Gastrocnemius medialis (tissue), 4 donors: Measurements from ENCODE around the gene SIN3A. TPM values are rescaled to one million over a fixed set of nuclear protein-coding genes. Genes with fewer than 3 reads are reported as not detected.
"Not testable (repeated sequence)": the region's sequence is repeated elsewhere in the genome, so short reads cannot be mapped to it uniquely, and the experiment has no call there.

Source experiments
- ATAC-seq, 2 donors: fragments of 150-250 bp; one replicate each; pipeline ENCODE4 v1.9.1; 2016
- DNase-seq, 2 donors: peaks; one replicate each; pipeline ENCODE4 v3.0.0-alpha.2; 2019
- H3K27ac ChIP-seq, 4 donors: fragments of 200-600 bp; sonication (generic); 1 replicate in 1 of 4; 2 replicates in 3 of 4; pipeline ENCODE4 v1.5.1; 2016 to 2018; ENCODE audit warnings: mild to moderate bottlenecking in 2 of 4, moderate library complexity in 1 of 4
- H3K27me3 ChIP-seq, 3 donors: fragments of 200-600 bp; sonication (generic) in 2 of 3; 1 replicate in 1 of 3; 2 replicates in 2 of 3; pipeline versions ENCODE4 v1.5.1 to v1.6.0; 2016 to 2019; ENCODE audit warnings: mild to moderate bottlenecking in 1 of 3, moderate library complexity in 1 of 3
- H3K36me3 ChIP-seq, 2 donors: fragments of 200-600 bp; sonication (generic) in 1 of 2; one replicate each; pipeline ENCODE4 v1.5.1; 2017 to 2018
- H3K4me1 ChIP-seq, 2 donors: fragments of 200-600 bp; sonication (generic) in 1 of 2; one replicate each; pipeline ENCODE4 v1.5.1; 2016 to 2017; ENCODE audit warnings: mild to moderate bottlenecking in 2 of 2
- H3K4me3 ChIP-seq, 4 donors: fragments of 200-600 bp; sonication (generic) in 3 of 4; 1 replicate in 1 of 4; 2 replicates in 3 of 4; pipeline ENCODE4 v1.5.1; 2016 to 2019; ENCODE audit warnings: mild to moderate bottlenecking in 2 of 4
- H3K9me3 ChIP-seq, 3 donors: fragments of 200-600 bp; sonication (generic) in 2 of 3; 1 replicate in 1 of 3; 2 replicates in 2 of 3; pipeline ENCODE4 v1.5.1; 2016 to 2019
- POLR2A ChIP-seq, 2 donors: fragments of 450-650 bp; IDR thresholded peaks; one replicate each; pipeline ENCODE4 v1.6.1; 2017; ENCODE audit warnings: antibody characterized with exemption in 2 of 2, mild to moderate bottlenecking in 2 of 2, moderate library complexity in 2 of 2
- in situ Hi-C, 4 donors: fragments of 200-750 bp; cut with MboI; loops; one replicate each; pipeline versions ENCODE4 v1.15.0 to v1.8.0; 2017; ENCODE audit warnings: low sequenced_read_pairs in 4 of 4
- intact Hi-C: fragments of 100-400 bp; cut with DNase I; formaldehyde crosslinking; loops from one replicate; pipeline ENCODE4 v1.15.1; 2023; ENCODE audit warnings: low total_unique reads
- total RNA-seq, 4 donors: library from RNA; depleted of rRNA; stranded (reverse); fragments of >200 nt; gene quantifications; one replicate each; pipeline versions ENCODE4 v1.1.0 to v1.2.3, GENCODE V29; 2016
- TF ChIP-seq, protein P1 (sequence below), 5 experiments: fragments of 450-650 bp in 3 of 5; fragments of 200-600 bp in 2 of 5; sonication (generic) in 2 of 5; IDR thresholded peaks in 4 of 5; conservative IDR thresholded peaks in 1 of 5; 1 replicate in 4 of 5; 2 replicates in 1 of 5; pipeline ENCODE4 v1.5.1; 2016 to 2019; ENCODE audit warnings: antibody characterized with exemption in 5 of 5, mild to moderate bottlenecking in 3 of 5, moderate library complexity in 3 of 5

Gene SIN3A
- total RNA-seq, 4 donors from 2014 or later: 16.1 to 25.3 (median 21.0) TPM

DNA sequence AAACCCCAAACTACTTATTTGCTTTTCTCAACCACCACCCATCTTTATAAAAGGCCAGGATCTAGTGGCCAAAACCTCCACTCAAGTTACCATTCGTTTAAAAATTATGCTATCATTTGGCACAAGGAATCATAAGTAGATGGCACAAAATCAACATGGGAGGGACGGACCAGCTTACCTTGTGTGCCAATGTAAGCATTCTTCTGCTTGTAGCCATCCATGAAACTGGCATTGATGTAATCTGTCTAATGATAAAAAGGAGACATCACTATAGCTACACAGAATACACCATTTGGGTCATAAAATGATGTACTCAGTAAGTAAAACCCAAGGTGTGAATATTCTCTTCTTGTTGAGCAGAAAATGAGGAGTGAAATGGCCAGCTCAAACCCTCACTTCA is 28.2 kb upstream of the SIN3A start:
- TF ChIP-seq POLR2A (IDR thresholded peaks at IDR 0.05): no peak
- TF ChIP-seq, protein P1, sequence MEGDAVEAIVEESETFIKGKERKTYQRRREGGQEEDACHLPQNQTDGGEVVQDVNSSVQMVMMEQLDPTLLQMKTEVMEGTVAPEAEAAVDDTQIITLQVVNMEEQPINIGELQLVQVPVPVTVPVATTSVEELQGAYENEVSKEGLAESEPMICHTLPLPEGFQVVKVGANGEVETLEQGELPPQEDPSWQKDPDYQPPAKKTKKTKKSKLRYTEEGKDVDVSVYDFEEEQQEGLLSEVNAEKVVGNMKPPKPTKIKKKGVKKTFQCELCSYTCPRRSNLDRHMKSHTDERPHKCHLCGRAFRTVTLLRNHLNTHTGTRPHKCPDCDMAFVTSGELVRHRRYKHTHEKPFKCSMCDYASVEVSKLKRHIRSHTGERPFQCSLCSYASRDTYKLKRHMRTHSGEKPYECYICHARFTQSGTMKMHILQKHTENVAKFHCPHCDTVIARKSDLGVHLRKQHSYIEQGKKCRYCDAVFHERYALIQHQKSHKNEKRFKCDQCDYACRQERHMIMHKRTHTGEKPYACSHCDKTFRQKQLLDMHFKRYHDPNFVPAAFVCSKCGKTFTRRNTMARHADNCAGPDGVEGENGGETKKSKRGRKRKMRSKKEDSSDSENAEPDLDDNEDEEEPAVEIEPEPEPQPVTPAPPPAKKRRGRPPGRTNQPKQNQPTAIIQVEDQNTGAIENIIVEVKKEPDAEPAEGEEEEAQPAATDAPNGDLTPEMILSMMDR (IDR thresholded peaks at IDR 0.05 in 4 of 5, conservative IDR thresholded peaks at IDR 0.05 in 1 of 5): no peak
- in situ Hi-C loops: no loop called here
- no peaks in the 10 kb centered on the region for H3K4me1 ChIP-seq
- no peak overlapping the region for H3K4me3 ChIP-seq
- no peaks in the 10 kb centered on the region for H3K27me3 ChIP-seq
- peaks cover 0 to 17% of the 10 kb centered on the region in 2 donors for H3K36me3 ChIP-seq
- no peaks in the 10 kb centered on the region for H3K9me3 ChIP-seq
- DNase-seq (no peak), ATAC-seq (no peak)
- intact Hi-C loops: no loop called here
- H3K27ac ChIP-seq: no peak overlapping the region

DNA sequence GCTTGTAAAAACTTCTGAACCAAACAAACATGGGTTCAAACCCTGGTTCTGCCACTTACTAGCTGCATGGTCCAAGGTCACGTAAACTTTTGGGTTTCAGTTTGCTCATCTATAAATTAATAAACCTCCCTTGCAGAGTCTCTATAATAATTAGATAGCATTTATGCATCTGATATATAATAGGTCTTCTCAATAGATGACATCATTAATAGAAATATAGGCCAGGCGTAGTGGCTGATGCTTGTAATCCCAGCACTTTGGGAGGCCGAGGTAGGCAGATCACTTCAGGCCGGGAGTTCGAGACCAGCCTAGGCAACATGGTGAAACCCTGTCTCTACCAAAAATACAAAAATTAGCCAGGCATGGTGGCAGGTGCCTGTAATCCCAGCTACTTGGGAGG is 25.6 kb upstream of the SIN3A start:
- DNase-seq, H3K27me3 ChIP-seq, intact Hi-C loops, H3K4me3 ChIP-seq, H3K27ac ChIP-seq, in situ Hi-C loops, H3K9me3 ChIP-seq, ATAC-seq, H3K4me1 ChIP-seq: not testable (repeated sequence)
- H3K36me3 ChIP-seq: peaks cover 0 to 31% of the 10 kb centered on the region in 2 donors

DNA sequence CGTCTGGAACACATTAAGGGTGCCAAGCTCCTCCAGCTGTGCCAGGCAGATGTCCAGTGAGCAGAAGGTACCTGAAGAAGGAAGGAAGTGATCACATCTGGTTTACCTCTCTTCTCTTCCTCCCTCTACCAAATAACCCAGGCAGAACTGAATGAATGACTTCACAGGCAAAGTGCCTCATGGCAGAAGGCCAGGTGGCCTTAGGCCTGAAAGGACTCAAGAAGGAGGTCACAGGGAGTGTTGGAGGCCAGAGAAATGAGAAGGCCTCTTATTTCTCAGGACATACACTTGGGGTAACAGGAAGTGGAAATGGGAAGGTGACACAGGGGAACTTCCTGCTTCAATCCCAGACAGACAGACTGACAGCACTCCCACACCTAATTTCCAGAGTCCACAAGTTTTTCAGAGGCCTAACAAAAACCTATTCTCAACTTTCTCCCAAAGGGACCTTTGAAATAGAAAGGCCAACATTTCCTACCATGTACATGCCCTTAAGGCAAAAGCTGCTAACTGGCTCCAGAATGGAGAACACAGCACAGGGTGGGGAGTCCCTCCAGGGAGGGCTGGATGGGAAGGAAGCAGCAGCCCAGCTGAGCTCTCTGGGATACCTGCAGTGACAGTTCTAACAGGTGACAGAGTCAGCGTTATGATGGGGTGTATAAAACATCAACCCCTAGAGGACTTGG is 17.6 kb upstream of the SIN3A start:
- H3K27me3 ChIP-seq: no peaks in the 10 kb centered on the region
- H3K4me3 ChIP-seq: no peak overlapping the region
- peaks cover 0 to 49% of the 10 kb centered on the region in 2 donors for H3K36me3 ChIP-seq
- H3K4me1 ChIP-seq: no peaks in the 10 kb centered on the region
- H3K9me3 ChIP-seq: no peaks in the 10 kb centered on the region
- in situ Hi-C loops: no loop called here
- no peak for TF ChIP-seq POLR2A (IDR thresholded peaks at IDR 0.05)
- TF ChIP-seq, protein P1 (IDR thresholded peaks at IDR 0.05 in 4 of 5, conservative IDR thresholded peaks at IDR 0.05 in 1 of 5): no peak
- no peak for ATAC-seq
- intact Hi-C loops: no loop called here
- DNase-seq: no peak
- H3K27ac ChIP-seq: no peak overlapping the region

DNA sequence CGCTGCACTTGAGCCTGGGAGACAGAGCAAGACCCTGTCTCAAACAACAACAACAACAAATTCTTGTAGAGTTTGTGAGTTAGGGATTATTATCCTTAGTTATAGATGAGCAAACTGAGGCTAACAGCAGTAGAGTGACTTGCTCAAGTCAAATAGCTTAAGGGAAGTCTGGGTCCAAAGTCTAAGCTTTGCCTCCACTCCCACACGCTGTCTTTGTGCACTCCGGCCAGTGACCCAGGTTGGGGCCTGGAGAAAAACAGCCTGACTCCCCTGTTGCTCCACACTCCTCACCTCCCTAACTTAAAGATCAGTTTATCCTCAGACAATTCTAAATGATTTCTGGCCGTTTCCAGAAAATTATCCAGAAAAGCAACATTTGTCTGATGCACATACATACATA is 9.2 kb upstream of the SIN3A start:
- in situ Hi-C loops (no loop called here), intact Hi-C loops (no loop called here)
- Histone ChIP-seq H3K27me3 (no peaks in the 10 kb centered on the region), H3K36me3 (no peaks in the 10 kb centered on the region), H3K4me1 (peaks cover 0 to 5% of the 10 kb centered on the region in 2 donors), H3K4me3 (no peak overlapping the region), H3K9me3 (no peaks in the 10 kb centered on the region), H3K27ac (no peak overlapping the region)
- DNase-seq: no peak
- TF ChIP-seq POLR2A (IDR thresholded peaks at IDR 0.05): no peak
- TF ChIP-seq, protein P1 (IDR thresholded peaks at IDR 0.05 in 4 of 5, conservative IDR thresholded peaks at IDR 0.05 in 1 of 5): no peak
- ATAC-seq: no peak

DNA sequence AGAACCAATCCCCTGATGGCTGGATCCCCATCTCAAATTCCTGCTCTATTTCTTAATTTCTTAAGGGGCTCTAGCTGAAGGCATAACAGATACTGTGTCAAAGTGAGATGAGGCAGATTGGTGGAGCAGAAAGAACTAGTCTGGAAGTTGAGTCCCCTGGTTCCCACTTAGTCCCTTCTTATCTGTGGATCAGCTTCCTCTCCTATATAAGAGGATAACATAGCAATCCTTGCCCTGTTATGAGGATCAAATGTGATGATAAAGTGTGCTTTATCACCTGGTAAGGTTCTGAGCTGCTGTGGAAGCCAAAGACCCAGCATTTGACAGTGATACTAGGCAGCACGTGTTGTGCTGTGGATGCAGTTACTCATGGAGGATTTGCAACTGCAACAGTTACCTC is 8.1 kb upstream of the SIN3A start:
- Histone ChIP-seq H3K27me3 (no peaks in the 10 kb centered on the region), H3K36me3 (no peaks in the 10 kb centered on the region), H3K9me3 (no peaks in the 10 kb centered on the region), H3K4me1 (peaks cover 0 to 5% of the 10 kb centered on the region in 2 donors), H3K4me3 (no peak overlapping the region), H3K27ac (no peak overlapping the region)
- in situ Hi-C loops (no loop called here), intact Hi-C loops (loop anchor here (5.0 to 10.0 kb wide), 3 partner anchors 522 to 1965 kb away; partner anchors contain the start of genes COX5A, HMG20A and PEAK1)
- DNase-seq (no peak), ATAC-seq (no peak)
- TF ChIP-seq POLR2A (IDR thresholded peaks at IDR 0.05): no peak
- TF ChIP-seq, protein P1 (IDR thresholded peaks at IDR 0.05 in 4 of 5, conservative IDR thresholded peaks at IDR 0.05 in 1 of 5): no peak
